NCI-H345 treated with DMSO at 0.1 percent for 48 hours (cell line): ENCODE measurements around the gene TBC1D14.

Experiments
- DNase-seq: peaks from one replicate; lab custom pipeline; 2025; ENCODE audit not compliant: unreplicated experiment; lab: John Stamatoyannopoulos, UW

TBC1D14 gene

GRCh38 chr4:6909113-6909969 lies at the start of gene TBC1D14:
TSS of gene TBC1D14 (plus strand) at chr4:6909826. CDS start at chr4:6923390, 13,564 bp downstream.
- peak; percentile 35 for DNase-seq

GRCh38 chr4:6868386-6868785 lies 41.2 kb upstream of the TBC1D14 start:
- DNase-seq = no peak

- DNase-seq = no peak
These were observed 39.7 kb upstream of the TBC1D14 start for GRCh38 chr4:6869944-6870343.

GRCh38 chr4:6873291-6873690 lies 36.3 kb upstream of the TBC1D14 start:
- no peak for DNase-seq

GRCh38 chr4:6873792-6874461 lies 35.7 kb upstream of the TBC1D14 start:
- DNase-seq = no peak

- DNase-seq = no peak
These were observed 34.6 kb upstream of the TBC1D14 start for GRCh38 chr4:6874981-6875380.

- DNase-seq = no peak
These were observed 34.2 kb upstream of the TBC1D14 start for GRCh38 chr4:6875431-6875831.

- no peak for DNase-seq
These were observed 33.2 kb upstream of the TBC1D14 start for GRCh38 chr4:6876440-6876839.

- no peak for DNase-seq
These were observed 32.6 kb upstream of the TBC1D14 start for GRCh38 chr4:6877067-6877466.

- DNase-seq = no peak
These were observed 31.1 kb upstream of the TBC1D14 start for GRCh38 chr4:6878451-6879059.

GRCh38 chr4:6880691-6881090 lies 28.9 kb upstream of the TBC1D14 start:
- DNase-seq = no peak

GRCh38 chr4:6881908-6882307 lies 27.7 kb upstream of the TBC1D14 start:
- no peak for DNase-seq

GRCh38 chr4:6884341-6884870 lies 25.2 kb upstream of the TBC1D14 start:
- DNase-seq = no peak

- DNase-seq = no peak
These were observed 23.6 kb upstream of the TBC1D14 start for GRCh38 chr4:6885953-6886557.

- DNase-seq = no peak
These were observed 22.7 kb upstream of the TBC1D14 start for GRCh38 chr4:6886886-6887285.

GRCh38 chr4:6887591-6888371 lies 21.8 kb upstream of the TBC1D14 start:
- no peak for DNase-seq

- no peak for DNase-seq
These were observed 21.0 kb upstream of the TBC1D14 start for GRCh38 chr4:6888506-6889071.

GRCh38 chr4:6889101-6889735 lies 20.4 kb upstream of the TBC1D14 start:
- DNase-seq = no peak

GRCh38 chr4:6889736-6890324 lies 19.8 kb upstream of the TBC1D14 start:
- no peak for DNase-seq
